Right lobe of liver (tissue), 4 donors: ENCODE data around the gene ATCAY.

Experiments
- CTCF ChIP-seq, 4 donors: fragments of 200-600 bp in 3 of 4; fragments of 450-650 bp in 1 of 4; IDR thresholded peaks; one replicate each; pipeline versions ENCODE4 v1.5.1 to v1.8.0; 2016 to 2022; ENCODE audit warnings: antibody characterized with exemption in 4 of 4, mild to moderate bottlenecking in 2 of 4
- POLR2A ChIP-seq: fragments of 450-650 bp; IDR thresholded peaks from one replicate; pipeline ENCODE4 v1.6.1; 2017; ENCODE audit warnings: antibody characterized with exemption, mild to moderate bottlenecking
- donor health status: DM: no; HTN: no; CAD: no.
- donor health status: DM: no; HTN: no; CAD: no.
- donor health status: DM: no; HTN: yes; CAD: no.

GRCh38 chr19:3963458-3964255, 83.2 kb downstream of the ATCAY start:
- TF ChIP-seq CTCF (IDR thresholded peaks at IDR 0.05): no peak
- no peak for TF ChIP-seq POLR2A
